Lower lobe of right lung (tissue), 2 donors: Measurements from ENCODE around the gene THBS4. TPM values are rescaled to one million over a fixed set of nuclear protein-coding genes. Genes with fewer than 3 reads are reported as not detected.
"Not testable (repeated sequence)": the region's sequence is repeated elsewhere in the genome, so short reads cannot be mapped to it uniquely, and the experiment has no call there.

Experiments
- ATAC-seq, 2 donors: fragments of 200-7000 bp; cut with Tn5 transposase; one replicate each; pipeline ENCODE4 v1.9.1; 2020 to 2022; ENCODE audit warnings: mild to moderate bottlenecking in 2 of 2, moderate library complexity in 2 of 2
- DNase-seq: peaks from one replicate; pipeline ENCODE4 v3.0.0-alpha.2; 2020
- H3K27ac ChIP-seq: fragments of 200-600 bp; one replicate; pipeline ENCODE4 v1.8.0; 2022
- H3K27me3 ChIP-seq: fragments of 200-600 bp; one replicate; pipeline ENCODE4 v1.8.0; 2022; ENCODE audit warnings: low read depth
- H3K36me3 ChIP-seq: fragments of 200-600 bp; one replicate; pipeline ENCODE4 v1.8.0; 2022; ENCODE audit warnings: mild to moderate bottlenecking
- H3K4me1 ChIP-seq: fragments of 200-600 bp; one replicate; pipeline ENCODE4 v1.8.0; 2022
- H3K4me3 ChIP-seq: fragments of 200-600 bp; one replicate; pipeline ENCODE4 v1.8.0; 2022; ENCODE audit warnings: mild to moderate bottlenecking
- H3K9me3 ChIP-seq: fragments of 200-600 bp; one replicate; pipeline ENCODE4 v1.8.0; 2022
- intact Hi-C: fragments of 100-400 bp; cut with DNase I; formaldehyde crosslinking; loops from one replicate; pipeline ENCODE4 v1.11.0; 2022
- total RNA-seq: library from RNA; stranded (reverse); fragmentation: NEBNext Ultra II Directional; extraction: Animal tissue kit (Norgen Biotek cat#: 25700); gene quantifications from one replicate; pipeline ENCODE4 v1.2.1, GENCODE V29; 2021
- TF ChIP-seq, protein P1 (sequence below): fragments of 200-600 bp; IDR thresholded peaks from one replicate; pipeline ENCODE4 v1.8.0; 2022; ENCODE audit warnings: antibody characterized with exemption, mild to moderate bottlenecking
- donor health status: DM: no; HTN: yes; CAD: no; lungs with severe emphysema.

THBS4 gene
- total RNA-seq, 1 donor from 2014 or later: 2.9 TPM

GRCh38 chr5:80109646-80110478 is 74.7 kb downstream of the THBS4 start:
- Histone ChIP-seq H3K4me3 (no peak overlapping the region), H3K4me1 (no peaks in the 10 kb centered on the region), H3K36me3 (no peaks in the 10 kb centered on the region), H3K27ac (no peak overlapping the region), H3K9me3 (no peaks in the 10 kb centered on the region), H3K27me3 (no peaks in the 10 kb centered on the region)
- TF ChIP-seq, protein P1, sequence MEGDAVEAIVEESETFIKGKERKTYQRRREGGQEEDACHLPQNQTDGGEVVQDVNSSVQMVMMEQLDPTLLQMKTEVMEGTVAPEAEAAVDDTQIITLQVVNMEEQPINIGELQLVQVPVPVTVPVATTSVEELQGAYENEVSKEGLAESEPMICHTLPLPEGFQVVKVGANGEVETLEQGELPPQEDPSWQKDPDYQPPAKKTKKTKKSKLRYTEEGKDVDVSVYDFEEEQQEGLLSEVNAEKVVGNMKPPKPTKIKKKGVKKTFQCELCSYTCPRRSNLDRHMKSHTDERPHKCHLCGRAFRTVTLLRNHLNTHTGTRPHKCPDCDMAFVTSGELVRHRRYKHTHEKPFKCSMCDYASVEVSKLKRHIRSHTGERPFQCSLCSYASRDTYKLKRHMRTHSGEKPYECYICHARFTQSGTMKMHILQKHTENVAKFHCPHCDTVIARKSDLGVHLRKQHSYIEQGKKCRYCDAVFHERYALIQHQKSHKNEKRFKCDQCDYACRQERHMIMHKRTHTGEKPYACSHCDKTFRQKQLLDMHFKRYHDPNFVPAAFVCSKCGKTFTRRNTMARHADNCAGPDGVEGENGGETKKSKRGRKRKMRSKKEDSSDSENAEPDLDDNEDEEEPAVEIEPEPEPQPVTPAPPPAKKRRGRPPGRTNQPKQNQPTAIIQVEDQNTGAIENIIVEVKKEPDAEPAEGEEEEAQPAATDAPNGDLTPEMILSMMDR: no peak
- intact Hi-C loops: no loop called here
- DNase-seq (no peak), ATAC-seq (peak; percentile 18 to 39)

- H3K36me3 ChIP-seq, H3K27ac ChIP-seq, DNase-seq, intact Hi-C loops, H3K4me3 ChIP-seq, ATAC-seq, H3K4me1 ChIP-seq, H3K27me3 ChIP-seq, H3K9me3 ChIP-seq: not testable (repeated sequence)
These were observed 76.3 kb downstream of the THBS4 start for GRCh38 chr5:80111376-80111990.

DNA sequence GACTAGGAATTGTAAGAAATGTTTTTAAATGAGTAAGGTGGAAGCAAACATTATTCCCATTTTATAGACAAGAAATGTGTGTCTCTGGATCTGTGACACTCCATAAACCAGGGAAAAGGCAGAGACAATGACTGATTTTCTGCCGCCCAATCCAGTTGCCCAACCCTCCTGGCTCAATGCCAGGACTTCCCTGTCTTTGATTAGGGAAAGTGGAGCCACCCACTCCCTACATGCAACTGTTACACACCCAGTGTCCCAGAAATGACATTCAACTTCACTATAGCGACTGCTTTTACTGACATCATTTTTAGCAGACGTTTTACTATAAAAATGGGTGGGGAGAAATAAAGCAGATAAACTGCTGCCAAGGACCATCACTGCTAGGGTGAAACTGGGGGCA is 79.7 kb downstream of the THBS4 start:
- ATAC-seq (no peak), DNase-seq (peak; percentile 53)
- no peaks in the 10 kb centered on the region for H3K27me3 ChIP-seq
- H3K4me1 ChIP-seq: no peaks in the 10 kb centered on the region
- no peak overlapping the region for H3K4me3 ChIP-seq
- intact Hi-C loops: no loop called here
- H3K27ac ChIP-seq: no peak overlapping the region
- no peaks in the 10 kb centered on the region for H3K9me3 ChIP-seq
- TF ChIP-seq, protein P1: no peak
- no peaks in the 10 kb centered on the region for H3K36me3 ChIP-seq

GRCh38 chr5:80116000-80116399 is 80.9 kb downstream of the THBS4 start:
- TF ChIP-seq, protein P1: no peak
- H3K9me3 ChIP-seq: no peaks in the 10 kb centered on the region
- H3K36me3 ChIP-seq: no peaks in the 10 kb centered on the region
- H3K27me3 ChIP-seq: no peaks in the 10 kb centered on the region
- intact Hi-C loops: no loop called here
- H3K4me3 ChIP-seq: no peak overlapping the region
- H3K27ac ChIP-seq: no peak overlapping the region
- DNase-seq (no peak), ATAC-seq (no peak)
- H3K4me1 ChIP-seq: no peaks in the 10 kb centered on the region

DNA sequence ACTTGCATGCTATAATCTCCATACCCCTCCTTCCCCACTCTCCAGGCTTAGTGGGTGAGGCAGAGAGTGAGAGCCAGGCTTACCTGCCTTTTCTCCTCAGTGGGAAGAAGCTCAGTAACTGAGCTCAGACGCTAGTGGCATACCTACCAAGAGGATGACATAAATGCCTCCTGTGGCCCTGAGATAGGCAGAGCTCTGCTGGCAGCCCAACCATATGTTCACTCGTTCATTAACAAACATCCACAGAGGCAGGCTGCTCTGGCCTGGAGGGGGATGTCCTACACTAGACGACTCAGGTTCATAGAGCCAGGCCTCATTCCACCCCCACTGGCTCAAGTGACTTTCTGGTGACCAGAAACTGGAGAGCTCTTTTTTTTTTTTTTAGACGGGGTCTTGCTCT is 81.3 kb downstream of the THBS4 start:
- TF ChIP-seq, protein P1: no peak
- Histone ChIP-seq H3K36me3 (no peaks in the 10 kb centered on the region), H3K27me3 (no peaks in the 10 kb centered on the region), H3K9me3 (no peaks in the 10 kb centered on the region), H3K4me1 (no peaks in the 10 kb centered on the region), H3K4me3 (no peak overlapping the region), H3K27ac (no peak overlapping the region)
- intact Hi-C loops: no loop called here
- no peak for DNase-seq
- no peak for ATAC-seq

DNA sequence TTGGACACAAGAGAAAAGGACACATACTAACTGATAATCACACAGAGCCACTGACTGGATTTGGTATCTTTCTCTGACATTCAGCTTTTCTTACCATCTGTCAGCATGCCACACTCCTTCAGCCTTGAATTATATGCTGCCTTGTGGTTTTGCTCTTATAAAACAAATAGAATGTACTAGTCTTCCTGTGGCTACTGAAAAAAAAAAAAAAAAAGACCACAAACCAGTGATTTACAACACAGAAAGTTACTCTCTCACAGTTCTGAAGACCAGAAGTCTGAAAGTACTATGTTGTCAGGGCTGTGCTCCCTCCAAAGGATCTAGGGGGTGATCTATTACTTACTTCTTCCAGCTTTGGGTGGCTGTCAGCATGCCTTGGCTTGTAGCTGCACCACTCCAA is 82.3 kb downstream of the THBS4 start:
- Histone ChIP-seq H3K4me3 (no peak overlapping the region), H3K36me3 (no peaks in the 10 kb centered on the region), H3K9me3 (no peaks in the 10 kb centered on the region), H3K27me3 (no peaks in the 10 kb centered on the region), H3K4me1 (no peaks in the 10 kb centered on the region), H3K27ac (no peak overlapping the region)
- no peak for DNase-seq
- intact Hi-C loops: no loop called here
- no peak for ATAC-seq
- TF ChIP-seq, protein P1: no peak
